ENCODE data around the gene KLHL17.
"Not testable (repeated sequence)": the region's sequence is repeated elsewhere in the genome, so short reads cannot be mapped to it uniquely, and the experiment has no call there.

The KLHL17 gene

DNA sequence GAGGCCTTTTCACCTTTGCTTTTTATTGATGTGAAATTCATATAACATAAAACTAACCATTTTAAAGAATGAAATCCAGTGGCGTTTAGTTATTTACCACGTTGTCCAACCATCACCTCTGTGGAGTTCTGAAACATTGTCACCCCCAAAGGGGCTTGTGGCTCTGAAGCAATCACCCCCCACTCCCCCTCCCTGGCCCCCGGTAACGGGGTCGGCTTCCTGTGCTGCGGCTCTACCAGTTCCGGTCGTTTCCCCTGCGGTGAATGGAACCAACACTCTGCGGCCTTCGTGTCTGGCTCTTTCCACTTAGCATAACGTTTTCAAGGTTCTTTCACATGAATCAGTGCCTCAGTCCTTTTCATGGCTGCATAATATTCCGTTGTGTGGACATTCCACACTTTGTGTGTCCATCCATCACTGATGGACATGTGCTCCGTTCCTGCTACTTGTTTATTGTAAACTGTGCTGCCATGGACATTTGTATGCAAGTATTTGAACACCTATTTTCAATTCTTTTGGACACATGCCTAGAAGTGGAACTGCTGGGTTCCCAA, 51.1 kb downstream of the KLHL17 start:
- no peak for TF ChIP-seq POLR2A (IDR thresholded peaks at IDR 0.05; ENCODE audit: low read depth, low read length)
- TF ChIP-seq POU2F2 (IDR thresholded peaks at IDR 0.05; ENCODE audit: low read depth, low read length) = no peak
- TF ChIP-seq POLR2AphosphoS5 (IDR thresholded peaks at IDR 0.05; ENCODE audit: low read depth, low read length) = no peak
- no peak for TF ChIP-seq SPI1 (IDR thresholded peaks at IDR 0.05; ENCODE audit: low read depth, low read length)
- TF ChIP-seq PAX5 (IDR thresholded peaks at IDR 0.05; ENCODE audit: insufficient read depth, low read length, severe bottlenecking) = no peak
- no peak for TF ChIP-seq TAF1 (IDR thresholded peaks at IDR 0.05; ENCODE audit: low read depth, low read length)
- no peak for DNase-seq (ENCODE audit: insufficient read length, low spot score)
- no peak for FAIRE-seq

DNA sequence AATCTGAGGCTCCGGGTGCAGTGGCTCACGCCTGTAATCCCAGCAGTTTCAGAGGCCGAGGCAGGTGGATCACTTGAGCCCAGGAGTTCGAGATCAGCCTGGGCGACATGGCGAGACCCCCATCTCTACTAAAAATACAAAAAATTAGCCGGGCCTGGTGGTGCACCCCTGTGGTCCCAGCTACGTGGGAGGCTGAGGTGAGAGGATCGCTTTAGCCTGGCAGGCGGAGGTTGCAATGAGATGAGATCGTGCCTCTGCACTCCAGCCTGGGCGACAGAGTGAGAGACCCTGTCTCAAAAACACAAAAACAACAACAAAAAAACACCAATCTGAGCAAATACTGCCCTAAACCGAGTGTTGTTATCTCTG, 52.3 kb downstream of the KLHL17 start:
- DNase-seq (ENCODE audit: insufficient read length, low spot score); FAIRE-seq: not testable (repeated sequence)

DNA sequence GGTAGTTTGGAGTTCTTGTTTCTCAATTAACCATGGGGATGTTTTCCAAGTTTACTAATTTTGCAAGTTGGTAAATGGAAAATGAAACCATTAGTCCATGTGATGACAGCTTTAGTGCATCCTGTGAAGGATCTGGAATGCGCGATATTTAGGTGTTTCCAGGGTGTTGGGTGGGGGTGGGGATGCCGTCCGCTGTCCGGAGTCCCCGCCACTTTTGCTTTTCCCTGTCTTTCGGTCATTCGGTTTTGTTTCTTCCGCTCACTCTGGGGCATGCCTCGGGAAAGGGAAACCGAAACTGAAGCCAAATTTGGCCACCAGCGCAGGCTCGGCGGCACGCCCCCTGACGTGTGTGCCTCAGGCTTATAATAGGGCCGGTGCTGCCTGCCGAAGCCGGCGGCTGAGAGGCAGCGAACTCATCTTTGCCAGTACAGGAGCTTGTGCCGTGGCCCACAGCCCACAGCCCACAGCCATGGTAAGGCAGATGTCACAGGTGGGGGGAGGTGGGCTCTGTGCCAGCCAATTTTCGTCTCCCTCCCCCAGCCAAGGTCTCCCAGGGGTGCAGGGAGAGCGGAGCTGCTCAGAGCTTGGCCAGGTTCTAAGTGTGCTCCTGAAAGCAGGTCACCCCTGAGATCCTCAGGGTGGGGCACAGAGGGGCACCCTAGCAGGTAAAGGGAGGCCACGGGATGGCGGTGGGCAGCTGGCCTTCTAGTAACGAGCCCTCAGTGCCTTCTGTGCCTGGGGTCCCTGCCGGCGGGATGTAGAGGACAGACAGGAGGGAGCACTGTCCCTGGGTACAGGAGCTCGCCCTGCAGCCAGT, 52.9 kb downstream of the KLHL17 start, which contains the start of gene ISG15:
TSS of gene ISG15 (plus strand) at position 393 of the 817 bp plus-strand sequence. CDS start at position 470, 77 bp downstream.
- TF ChIP-seq POU2F2 (IDR thresholded peaks at IDR 0.05; ENCODE audit: low read depth, low read length) (no peak), POLR2AphosphoS5 (IDR thresholded peaks at IDR 0.05; ENCODE audit: low read depth, low read length) (peak; percentile 66), PAX5 (IDR thresholded peaks at IDR 0.05; ENCODE audit: insufficient read depth, low read length, severe bottlenecking) (no peak), TAF1 (IDR thresholded peaks at IDR 0.05; ENCODE audit: low read depth, low read length) (no peak), SPI1 (IDR thresholded peaks at IDR 0.05; ENCODE audit: low read depth, low read length) (no peak), POLR2A (IDR thresholded peaks at IDR 0.05; ENCODE audit: low read depth, low read length) (peak; percentile 74)
- peak; percentile 90 for FAIRE-seq

DNA sequence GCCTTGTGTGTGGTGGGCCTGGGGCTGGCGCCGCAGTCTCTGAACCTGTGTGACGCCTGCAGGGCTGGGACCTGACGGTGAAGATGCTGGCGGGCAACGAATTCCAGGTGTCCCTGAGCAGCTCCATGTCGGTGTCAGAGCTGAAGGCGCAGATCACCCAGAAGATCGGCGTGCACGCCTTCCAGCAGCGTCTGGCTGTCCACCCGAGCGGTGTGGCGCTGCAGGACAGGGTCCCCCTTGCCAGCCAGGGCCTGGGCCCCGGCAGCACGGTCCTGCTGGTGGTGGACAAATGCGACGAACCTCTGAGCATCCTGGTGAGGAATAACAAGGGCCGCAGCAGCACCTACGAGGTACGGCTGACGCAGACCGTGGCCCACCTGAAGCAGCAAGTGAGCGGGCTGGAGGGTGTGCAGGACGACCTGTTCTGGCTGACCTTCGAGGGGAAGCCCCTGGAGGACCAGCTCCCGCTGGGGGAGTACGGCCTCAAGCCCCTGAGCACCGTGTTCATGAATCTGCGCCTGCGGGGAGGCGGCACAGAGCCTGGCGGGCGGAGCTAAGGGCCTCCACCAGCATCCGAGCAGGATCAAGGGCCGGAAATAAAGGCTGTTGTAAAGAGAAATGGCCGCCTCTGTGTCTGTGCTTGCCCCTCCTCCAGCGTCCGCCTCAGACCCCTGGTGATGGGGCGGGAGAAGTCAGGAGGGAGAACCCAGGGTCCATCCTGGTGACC, 53.7 kb downstream of the KLHL17 start:
- no peak for TF ChIP-seq POLR2A (IDR thresholded peaks at IDR 0.05; ENCODE audit: low read depth, low read length)
- no peak for TF ChIP-seq POU2F2 (IDR thresholded peaks at IDR 0.05; ENCODE audit: low read depth, low read length)
- no peak for TF ChIP-seq POLR2AphosphoS5 (IDR thresholded peaks at IDR 0.05; ENCODE audit: low read depth, low read length)
- TF ChIP-seq PAX5 (IDR thresholded peaks at IDR 0.05; ENCODE audit: insufficient read depth, low read length, severe bottlenecking) = no peak
- no peak for TF ChIP-seq SPI1 (IDR thresholded peaks at IDR 0.05; ENCODE audit: low read depth, low read length)
- TF ChIP-seq TAF1 (IDR thresholded peaks at IDR 0.05; ENCODE audit: low read depth, low read length) = no peak
- DNase-seq (ENCODE audit: insufficient read length, low spot score) (no peak), FAIRE-seq (no peak)

More for the DNA sequence above, 52.9 kb downstream of the KLHL17 start, which contains the start of gene ISG15:
- peak; percentile 80 for DNase-seq (ENCODE audit: insufficient read length, low spot score)

DNA sequence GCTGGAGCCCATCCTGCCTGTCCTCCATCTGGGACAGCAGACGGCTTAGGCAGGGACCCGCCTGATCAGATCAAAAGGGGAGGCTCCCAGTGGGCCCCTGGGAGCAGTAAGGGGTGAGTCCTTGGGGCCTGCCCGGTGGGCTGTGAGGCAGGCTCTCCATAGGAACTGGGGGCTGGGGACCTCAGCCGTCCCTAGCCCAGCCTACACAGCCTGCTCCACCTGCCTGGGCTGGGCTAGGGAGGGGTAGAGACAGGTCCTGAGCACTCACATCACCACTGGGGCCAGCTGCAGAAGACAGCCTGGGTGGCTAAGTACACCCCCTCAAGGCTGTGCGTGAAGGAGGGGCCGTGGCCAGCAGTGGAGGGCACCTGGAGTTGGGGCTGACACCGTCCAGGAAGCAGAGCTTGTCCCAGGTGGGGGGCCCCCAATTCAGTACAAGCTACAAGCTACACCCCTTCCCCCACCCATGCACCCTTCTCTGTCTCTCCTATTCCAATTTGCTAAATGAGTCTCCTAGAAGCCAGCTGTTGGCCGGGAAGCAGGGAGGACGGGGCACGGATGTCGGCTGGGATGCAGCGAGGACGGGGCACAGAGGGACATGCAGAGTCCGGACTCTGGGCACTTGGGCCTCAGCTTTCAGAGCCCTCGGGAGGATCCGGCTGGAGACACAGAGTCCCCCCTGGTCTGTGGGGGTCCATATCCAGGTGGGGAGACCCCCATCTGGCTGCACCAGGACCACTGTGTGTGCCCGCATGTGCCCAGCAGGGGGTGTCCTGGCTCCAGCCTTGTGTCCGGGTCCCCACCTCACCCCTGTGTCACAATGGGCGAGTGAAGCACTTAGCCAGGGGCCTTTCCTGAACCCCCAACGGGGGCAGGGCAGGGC, 54.7 kb downstream of the KLHL17 start:
- no peak for DNase-seq (ENCODE audit: insufficient read length, low spot score)
- FAIRE-seq = peak; percentile 28
- no peak for TF ChIP-seq SPI1 (IDR thresholded peaks at IDR 0.05; ENCODE audit: low read depth, low read length)
- no peak for TF ChIP-seq POLR2AphosphoS5 (IDR thresholded peaks at IDR 0.05; ENCODE audit: low read depth, low read length)
- TF ChIP-seq POU2F2 (IDR thresholded peaks at IDR 0.05; ENCODE audit: low read depth, low read length) = no peak
- TF ChIP-seq PAX5 (IDR thresholded peaks at IDR 0.05; ENCODE audit: insufficient read depth, low read length, severe bottlenecking) = no peak
